Pulmonary artery endothelial cell (primary cell): ENCODE measurements around the gene RAET1L. TPM values are rescaled to one million over a fixed set of nuclear protein-coding genes. Genes with fewer than 3 reads are reported as not detected.
"Not testable (repeated sequence)": the region's sequence is repeated elsewhere in the genome, so short reads cannot be mapped to it uniquely, and the experiment has no call there.

Source experiments
- DNase-seq: peaks from one replicate; pipeline ENCODE4 v3.0.0-alpha.2; 2011; ENCODE audit warnings: low read depth, low spot score
- total RNA-seq: library from RNA; depleted of rRNA; stranded (reverse); fragments of >200 nt; gene quantifications from 2 replicates; pipeline ENCODE4 v1.2.3, GENCODE V29; 2014

The RAET1L gene
- total RNA-seq, 1 donor from 2014 or later: not detected

GRCh38 chr6:149991838-149992237 is 33.5 kb downstream of the RAET1L start:
- no peak for DNase-seq

- DNase-seq: not testable (repeated sequence)
These were observed 33.9 kb downstream of the RAET1L start for GRCh38 chr6:149991472-149991795.

GRCh38 chr6:149990661-149991471 is 34.5 kb downstream of the RAET1L start:
- DNase-seq: no peak

GRCh38 chr6:149990212-149990660 is 35.1 kb downstream of the RAET1L start:
- DNase-seq: no peak

GRCh38 chr6:149988550-149989346 is 36.6 kb downstream of the RAET1L start:
- no peak for DNase-seq

GRCh38 chr6:149987602-149988107 is 37.7 kb downstream of the RAET1L start:
- DNase-seq: no peak

- no peak for DNase-seq
These were observed 39.8 kb downstream of the RAET1L start for GRCh38 chr6:149985481-149985937.

- DNase-seq: no peak
These were observed 40.6 kb downstream of the RAET1L start for GRCh38 chr6:149984773-149985172.

GRCh38 chr6:149983145-149983544 is 42.2 kb downstream of the RAET1L start:
- DNase-seq: no peak

GRCh38 chr6:149979293-149979692 is 46.0 kb downstream of the RAET1L start:
- DNase-seq: no peak

GRCh38 chr6:149978610-149979009 is 46.7 kb downstream of the RAET1L start:
- DNase-seq: no peak

- DNase-seq: no peak
These were observed 48.1 kb downstream of the RAET1L start for GRCh38 chr6:149977221-149977620.

GRCh38 chr6:149975400-149975799 is 49.9 kb downstream of the RAET1L start:
- no peak for DNase-seq

- no peak for DNase-seq
These were observed 50.5 kb downstream of the RAET1L start for GRCh38 chr6:149974825-149975224.

- DNase-seq: not testable (repeated sequence)
These were observed 50.9 kb downstream of the RAET1L start for GRCh38 chr6:149974394-149974793.

- DNase-seq: no peak
These were observed 55.7 kb downstream of the RAET1L start for GRCh38 chr6:149969635-149970034.

- not testable (repeated sequence) for DNase-seq
These were observed 56.4 kb downstream of the RAET1L start for GRCh38 chr6:149968909-149969308.

Other genes with a start within 250 kb of the RAET1L start
- 20.1 and 30.6 TPM in 2 replicates for gene LRP11, start 161.2 kb downstream of the RAET1L start, total RNA-seq
- under 0.01 and 0.07 TPM in 2 replicates for gene RAET1E, start 127.4 kb downstream of the RAET1L start, total RNA-seq
- gene RAET1G, start 102.4 kb downstream of the RAET1L start, total RNA-seq: 0.13 and 0.67 TPM in 2 replicates
- 5.8 and 10.8 TPM in 2 replicates for gene ULBP2, start 83.5 kb downstream of the RAET1L start, total RNA-seq
- 0.11 and 0.20 TPM in 2 replicates for gene ULBP1, start 61.6 kb downstream of the RAET1L start, total RNA-seq
- 10.5 and 12.4 TPM in 2 replicates for gene ULBP3, start 43.6 kb upstream of the RAET1L start, total RNA-seq
- 0.04 TPM in 1 of 2 replicates, not detected in the other for gene PPP1R14C, start 117.5 kb upstream of the RAET1L start, total RNA-seq